Mesendoderm (in vitro differentiated cells): Measurements from ENCODE around the gene CLDN3.
A peak's percentile ranks its signal among the peaks of the same experiment; 100 is the strongest.
"Not testable (repeated sequence)": the region's sequence is repeated elsewhere in the genome, so short reads cannot be mapped to it uniquely, and the experiment has no call there.

Experiments used
- DNase-seq: peaks from one replicate; pipeline ENCODE4 v3.0.0; 2013
- H2AK5ac ChIP-seq: 2 replicates; pipeline ENCODE4 v1.6.1; 2013; ENCODE audit warnings: low read length, inconsistent platforms
- H2BK120ac ChIP-seq: 2 replicates; pipeline ENCODE4 v1.6.1; 2013; ENCODE audit warnings: low read depth, mild to moderate bottlenecking, low read length, moderate library complexity, mixed read lengths
- H2BK15ac ChIP-seq: replicated peaks from 2 replicates; pipeline ENCODE4 v1.6.1; 2013; ENCODE audit warnings: low read depth, mild to moderate bottlenecking, moderate library complexity
- H2BK5ac ChIP-seq: 2 replicates; pipeline ENCODE4 v1.6.1; 2013; ENCODE audit warnings: low read length, inconsistent platforms
- H3K18ac ChIP-seq: 2 replicates; pipeline ENCODE4 v1.6.1; 2013; ENCODE audit warnings: mild to moderate bottlenecking, low read length, mixed read lengths
- H3K23ac ChIP-seq: one replicate; pipeline ENCODE4 v1.6.1; 2013; ENCODE audit warnings: low read length
- H3K27ac ChIP-seq: 2 replicates; pipeline ENCODE4 v1.5.1; 2013; ENCODE audit warnings: low read depth, mild to moderate bottlenecking, inconsistent platforms, low read length, moderate library complexity
- H3K27me3 ChIP-seq: 2 replicates; pipeline ENCODE4 v1.6.1; 2013; ENCODE audit warnings: low read length, control low read depth, mild to moderate bottlenecking, inconsistent platforms; ENCODE audit not compliant: insufficient read depth, poor library complexity
- H3K36me3 ChIP-seq: 2 replicates; pipeline ENCODE4 v1.6.1; 2013; ENCODE audit warnings: low read length, inconsistent platforms; ENCODE audit not compliant: control insufficient read depth, insufficient read depth
- H3K4ac ChIP-seq: one replicate; pipeline ENCODE4 v1.6.1; 2013; ENCODE audit warnings: low read depth, mild to moderate bottlenecking, low read length, moderate library complexity
- H3K4me1 ChIP-seq: 2 replicates; pipeline ENCODE4 v1.6.1; 2013; ENCODE audit warnings: low read depth, low read length, inconsistent platforms; ENCODE audit not compliant: control insufficient read depth
- H3K4me2 ChIP-seq: 2 replicates; pipeline ENCODE4 v1.6.1; 2013; ENCODE audit warnings: low read length
- H3K4me3 ChIP-seq: 2 replicates; pipeline ENCODE4 v1.5.1; 2013; ENCODE audit warnings: mild to moderate bottlenecking, low read length
- H3K56ac ChIP-seq: one replicate; pipeline ENCODE4 v1.6.1; 2013; ENCODE audit warnings: low read length
- H3K79me1 ChIP-seq: 2 replicates; pipeline ENCODE4 v1.6.1; 2013; ENCODE audit warnings: low read length, inconsistent platforms
- H3K79me2 ChIP-seq: 2 replicates; pipeline ENCODE4 v1.6.1; 2013; ENCODE audit warnings: mild to moderate bottlenecking, low read length; ENCODE audit not compliant: control insufficient read depth, insufficient read depth
- H3K9ac ChIP-seq: 2 replicates; pipeline ENCODE4 v1.6.1; 2013; ENCODE audit warnings: low read length, inconsistent platforms
- H4K5ac ChIP-seq: one replicate; pipeline ENCODE4 v1.6.1; 2013; ENCODE audit warnings: low read length
- H4K8ac ChIP-seq: one replicate; pipeline ENCODE4 v1.6.1; 2013; ENCODE audit warnings: low read depth, mild to moderate bottlenecking, control low read depth, low read length, moderate library complexity
- WGBS: extraction: QIAGEN DNeasy Blood & Tissue Kit; methylation state at CpG from one replicate; pipeline ENCODE4 v1.1.7; 2013; ENCODE audit warnings: low lambda C conversion rate, missing lambda C conversion rate; ENCODE audit not compliant: insufficient coverage; ENCODE audit errors: extremely low coverage; 5-methylcytosine and 5-hydroxymethylcytosine counted together

CLDN3 gene

DNA sequence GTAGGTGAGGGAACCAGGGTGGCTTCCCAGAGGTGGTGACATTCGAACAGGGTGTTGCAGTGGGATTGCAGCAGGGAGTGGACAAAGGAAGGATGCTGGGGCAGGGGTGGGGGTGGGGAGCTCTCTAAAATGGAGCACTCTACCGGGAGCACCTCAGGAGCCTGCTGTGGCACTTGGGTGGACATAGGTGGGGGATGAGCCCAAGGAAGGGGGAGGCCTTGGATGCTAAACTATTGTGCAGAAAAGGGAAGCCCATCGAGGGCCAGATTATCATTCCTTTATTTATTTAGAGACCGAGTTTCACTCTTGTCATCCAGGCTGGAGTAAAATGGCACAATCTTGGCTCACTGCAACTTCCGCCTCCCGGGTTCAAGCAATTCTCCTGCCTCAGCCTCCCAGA lies 47.3 kb downstream of the CLDN3 start:
- Histone ChIP-seq H3K4me3 (no peak overlapping the region), H2BK5ac (no peak overlapping the region), H3K36me3 (no peaks in the 10 kb centered on the region), H2BK120ac (no peak overlapping the region), H3K27me3 (peaks cover 2% of the 10 kb centered on the region), H2AK5ac (no peak overlapping the region), H3K23ac (no peak overlapping the region), H3K56ac (no peak overlapping the region), H3K79me2 (no peaks in the 10 kb centered on the region), H3K18ac (no peak overlapping the region), H3K9ac (no peak overlapping the region), H4K5ac (no peak overlapping the region), H3K27ac (no peak overlapping the region), H3K79me1 (no peaks in the 10 kb centered on the region), H2BK15ac (no peak overlapping the region), H3K4me1 (no peaks in the 10 kb centered on the region), H4K8ac (no peak overlapping the region), H3K4ac (no peak overlapping the region), H3K4me2 (no peak overlapping the region)
- DNase-seq, result no peak
- WGBS, result no CpG with 5 or more reads among the region's 6 CpGs

DNA sequence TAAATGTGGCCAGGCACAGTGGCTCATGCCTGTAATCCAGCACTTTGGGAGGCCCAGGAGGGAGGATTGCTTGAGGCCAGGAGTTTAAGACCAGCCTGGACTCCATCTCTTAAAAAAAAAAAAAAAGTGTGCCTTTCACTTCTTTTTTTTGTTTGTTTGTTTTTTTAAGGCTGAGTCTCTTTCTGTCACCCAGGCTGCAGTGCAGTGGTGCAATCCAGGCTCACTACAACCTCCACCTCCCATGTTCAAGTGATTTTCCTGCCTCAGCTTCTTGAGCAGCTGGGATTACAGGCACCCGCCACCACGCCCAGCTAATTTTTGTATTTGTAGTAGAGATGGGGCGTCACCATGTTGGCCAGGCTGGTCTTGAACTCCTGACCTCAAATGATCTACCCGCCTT lies 47.9 kb downstream of the CLDN3 start:
- H3K23ac ChIP-seq, H3K4me1 ChIP-seq, H3K4me2 ChIP-seq, H2BK15ac ChIP-seq, H4K5ac ChIP-seq, H3K27ac ChIP-seq, H2BK120ac ChIP-seq, H3K79me1 ChIP-seq, H4K8ac ChIP-seq, H3K4me3 ChIP-seq, H3K79me2 ChIP-seq, H3K27me3 ChIP-seq, H3K36me3 ChIP-seq, DNase-seq, H3K4ac ChIP-seq, H2AK5ac ChIP-seq, H3K18ac ChIP-seq, H2BK5ac ChIP-seq, H3K56ac ChIP-seq, H3K9ac ChIP-seq: not testable (repeated sequence)
- WGBS, result no CpG with 5 or more reads among the region's 4 CpGs

DNA sequence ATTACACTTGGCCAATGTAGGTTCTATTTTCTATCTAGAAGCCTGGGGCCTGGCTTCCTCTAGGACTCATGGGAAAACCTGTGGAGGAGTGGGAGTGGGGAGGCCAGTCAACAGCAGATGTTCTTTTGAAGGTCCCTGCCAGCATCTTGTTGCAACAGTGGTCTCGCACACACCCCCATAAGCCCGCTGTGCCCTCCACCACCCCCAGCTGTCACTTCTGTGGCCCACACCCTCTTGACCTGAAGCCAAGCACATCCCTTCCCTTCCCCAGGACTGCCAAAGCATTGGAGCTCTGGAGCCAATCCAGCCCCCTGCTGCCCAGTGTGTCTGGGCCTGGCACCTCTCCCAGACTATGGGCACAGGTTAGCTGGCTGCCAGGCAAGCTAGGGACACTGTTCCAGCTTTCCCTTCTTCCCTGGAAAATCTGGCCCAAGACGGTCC lies 48.7 kb downstream of the CLDN3 start:
- no peak overlapping the region for H4K8ac ChIP-seq

DNA sequence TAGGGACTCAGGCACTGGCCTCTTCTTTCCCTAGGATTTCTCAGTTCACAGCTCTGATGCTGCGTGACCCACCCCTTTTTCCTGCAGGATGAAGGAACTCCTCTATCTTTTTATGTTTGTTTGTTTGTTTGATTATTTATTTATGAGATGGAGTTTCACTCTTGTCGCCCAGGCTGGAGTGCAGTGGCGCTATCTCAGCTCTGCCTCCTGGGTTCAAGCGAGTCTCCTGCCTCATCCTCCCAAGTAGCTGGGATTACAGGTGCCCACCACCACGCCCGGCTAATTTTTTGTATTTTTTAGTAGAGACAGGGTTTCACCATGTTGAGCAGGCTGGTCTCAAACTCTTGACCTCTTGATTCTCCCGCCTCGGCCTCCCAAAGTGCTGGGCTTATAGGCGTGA lies 49.6 kb downstream of the CLDN3 start:
- not testable (repeated sequence) for H2BK15ac ChIP-seq, H3K27me3 ChIP-seq, DNase-seq, H3K4me2 ChIP-seq, H3K79me1 ChIP-seq, H3K56ac ChIP-seq, H3K36me3 ChIP-seq, H3K27ac ChIP-seq, H3K79me2 ChIP-seq, H3K4ac ChIP-seq, H3K9ac ChIP-seq, H4K8ac ChIP-seq, H3K23ac ChIP-seq, H2BK5ac ChIP-seq, H2BK120ac ChIP-seq, H3K4me1 ChIP-seq, H3K4me3 ChIP-seq, H2AK5ac ChIP-seq, H4K5ac ChIP-seq, H3K18ac ChIP-seq
- no CpG with 5 or more reads among the region's 9 CpGs for WGBS

More for the DNA sequence above, 48.7 kb downstream of the CLDN3 start:
- no peak for DNase-seq
- no peak overlapping the region for H3K9ac ChIP-seq
- no peak overlapping the region for H3K56ac ChIP-seq
- H3K4me1 ChIP-seq, result no peaks in the 10 kb centered on the region
- no CpG with 5 or more reads among the region's 3 CpGs for WGBS
- H3K23ac ChIP-seq, result no peak overlapping the region
- no peak overlapping the region for H2AK5ac ChIP-seq
- H3K18ac ChIP-seq, result no peak overlapping the region
- no peaks in the 10 kb centered on the region for H3K36me3 ChIP-seq
- H3K4me2 ChIP-seq, result no peak overlapping the region
- H2BK15ac ChIP-seq, result no peak overlapping the region
- H3K27ac ChIP-seq, result no peak overlapping the region
- H2BK5ac ChIP-seq, result no peak overlapping the region
- H3K27me3 ChIP-seq, result peaks cover 2% of the 10 kb centered on the region
- no peaks in the 10 kb centered on the region for H3K79me1 ChIP-seq
- no peak overlapping the region for H4K5ac ChIP-seq
- H2BK120ac ChIP-seq, result no peak overlapping the region
- H3K4ac ChIP-seq, result no peak overlapping the region
- H3K79me2 ChIP-seq, result no peaks in the 10 kb centered on the region
- no peak overlapping the region for H3K4me3 ChIP-seq

DNA sequence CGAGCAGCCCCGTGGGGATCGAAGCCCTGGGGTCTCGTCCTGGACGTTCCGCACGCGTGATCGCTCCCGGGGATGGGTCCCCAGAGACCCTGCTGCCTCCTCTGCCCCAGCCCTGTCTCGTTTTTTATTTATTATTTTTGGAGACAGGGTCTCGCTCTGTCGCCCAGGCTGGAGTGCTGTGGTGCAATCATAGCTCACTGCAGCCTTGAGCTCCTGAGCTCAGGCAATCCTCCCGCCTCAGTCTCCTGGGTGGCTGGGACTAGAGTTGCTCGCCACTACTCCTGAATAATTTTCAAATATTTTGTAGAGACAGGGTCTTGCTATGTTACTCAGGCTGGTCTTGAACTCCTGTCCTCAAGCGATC lies 50.3 kb downstream of the CLDN3 start:
- WGBS, result no CpG with 5 or more reads among the region's 16 CpGs
- H2BK120ac ChIP-seq, result no peak overlapping the region
- H3K27ac ChIP-seq, result no peak overlapping the region
- no peaks in the 10 kb centered on the region for H3K79me2 ChIP-seq
- no peaks in the 10 kb centered on the region for H3K36me3 ChIP-seq
- no peak overlapping the region for H3K23ac ChIP-seq
- H4K8ac ChIP-seq, result no peak overlapping the region
- no peak overlapping the region for H3K18ac ChIP-seq
- no peak overlapping the region for H3K4me2 ChIP-seq
- H3K4me3 ChIP-seq, result no peak overlapping the region
- no peak overlapping the region for H2BK5ac ChIP-seq
- peaks cover 2% of the 10 kb centered on the region for H3K27me3 ChIP-seq
- H2AK5ac ChIP-seq, result no peak overlapping the region
- no peak overlapping the region for H3K9ac ChIP-seq
- peak overlapping the region; percentile 60 for H3K56ac ChIP-seq
- no peak overlapping the region for H3K4ac ChIP-seq
- H3K4me1 ChIP-seq, result no peaks in the 10 kb centered on the region
- DNase-seq, result no peak
- H2BK15ac ChIP-seq, result no peak overlapping the region
- no peaks in the 10 kb centered on the region for H3K79me1 ChIP-seq
- no peak overlapping the region for H4K5ac ChIP-seq
